Measurements from ENCODE around the gene DNAJC25.

The DNAJC25 gene

GRCh38 chr9:111679199-111679598, 48.1 kb downstream of the DNAJC25 start:
- Histone ChIP-seq H3K4me3 (no peak overlapping the region), H3K27ac (no peak overlapping the region)
- TF ChIP-seq CTCF (IDR thresholded peaks at IDR 0.05) = no peak
- no peak for DNase-seq (ENCODE audit: low spot score)

- no peak for DNase-seq (ENCODE audit: low spot score)
- no peak for TF ChIP-seq CTCF (IDR thresholded peaks at IDR 0.05)
- no peak overlapping the region for H3K27ac ChIP-seq
- no peak overlapping the region for H3K4me3 ChIP-seq
Measured at GRCh38 chr9:111683392-111683791, 52.3 kb downstream of the DNAJC25 start.

- DNase-seq (ENCODE audit: low spot score) = no peak
- no peak for TF ChIP-seq CTCF (IDR thresholded peaks at IDR 0.05)
- Histone ChIP-seq H3K4me3 (no peak overlapping the region), H3K27ac (no peak overlapping the region)
Measured at GRCh38 chr9:111691672-111692329, 60.7 kb downstream of the DNAJC25 start.

GRCh38 chr9:111696796-111697195, 65.7 kb downstream of the DNAJC25 start:
- no peak overlapping the region for H3K27ac ChIP-seq
- H3K4me3 ChIP-seq = no peak overlapping the region
- TF ChIP-seq CTCF (IDR thresholded peaks at IDR 0.05) = no peak
- no peak for DNase-seq (ENCODE audit: low spot score)

GRCh38 chr9:111700776-111701175, 69.6 kb downstream of the DNAJC25 start:
- DNase-seq (ENCODE audit: low spot score) = no peak
- Histone ChIP-seq H3K4me3 (no peak overlapping the region), H3K27ac (no peak overlapping the region)
- TF ChIP-seq CTCF (IDR thresholded peaks at IDR 0.05) = no peak

Measured in coronary artery (tissue), 2 donors.